WERI-Rb-1 (cell line): Measurements from ENCODE around the gene MYO1G.

Experiments
- DNase-seq: peaks from one replicate; pipeline ENCODE4 v3.0.0-alpha.2; 2020
- H3K27ac ChIP-seq: fragments of 250-450 bp; sonication (Bioruptor Pico); 2 replicates; pipeline ENCODE4 v1.5.1; 2020; ENCODE audit warnings: mild to moderate bottlenecking, moderate library complexity
- H3K27me3 ChIP-seq: fragments of 250-450 bp; sonication (Bioruptor Pico); 2 replicates; pipeline ENCODE4 v1.5.1; 2021; ENCODE audit warnings: mild to moderate bottlenecking, low read depth, moderate library complexity; ENCODE audit not compliant: insufficient read depth, severe bottlenecking
- H3K36me3 ChIP-seq: fragments of 250-450 bp; sonication (Bioruptor Pico); 2 replicates; pipeline ENCODE4 v1.5.1; 2020; ENCODE audit warnings: mild to moderate bottlenecking, moderate library complexity
- H3K4me3 ChIP-seq: 2 replicates; pipeline ENCODE4 v1.5.1; 2011; ENCODE audit warnings: low read depth, mild to moderate bottlenecking, control low read depth, low read length
- H3K9me3 ChIP-seq: fragments of 250-450 bp; sonication (Bioruptor Pico); 2 replicates; pipeline ENCODE4 v1.5.1; 2021; ENCODE audit warnings: mild to moderate bottlenecking, moderate library complexity; ENCODE audit not compliant: severe bottlenecking
- CTCF ChIP-seq: IDR thresholded peaks from 2 replicates; pipeline ENCODE4 v1.5.1; 2011; ENCODE audit warnings: low read depth, mild to moderate bottlenecking, control low read depth, inconsistent platforms, low read length

MYO1G gene

DNA sequence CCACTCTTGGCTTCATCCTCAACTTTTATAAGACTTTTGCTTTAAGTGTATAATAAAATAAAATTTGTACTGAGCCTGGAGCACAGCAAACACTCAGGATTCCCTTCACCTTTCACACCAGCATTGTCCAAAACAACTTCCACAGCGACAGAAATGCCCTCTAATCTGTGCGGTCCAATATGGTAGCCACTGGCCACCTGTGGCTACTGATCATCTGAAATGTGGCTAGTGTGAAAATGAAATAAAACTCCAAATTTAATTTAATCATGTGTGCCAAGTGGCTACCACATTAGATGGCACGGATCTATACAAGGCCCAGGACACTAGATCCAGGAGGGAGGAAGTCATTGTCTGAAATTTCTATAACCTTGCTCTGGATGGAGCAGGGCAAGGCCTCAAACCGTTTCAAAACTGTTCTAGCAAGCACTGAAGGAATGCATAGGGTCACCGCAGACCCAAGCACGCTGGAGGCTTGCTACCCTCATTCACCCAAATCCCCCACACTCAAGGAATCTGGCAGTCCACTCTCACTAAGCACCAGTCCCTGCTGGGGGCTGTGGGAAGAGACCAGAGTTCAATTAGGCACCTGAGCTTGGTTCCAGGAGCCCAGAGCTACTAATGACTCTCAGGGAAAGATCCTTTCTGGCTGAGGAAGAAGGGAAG, 6.3 kb upstream of the MYO1G start:
- Histone ChIP-seq H3K9me3 (no peaks in the 10 kb centered on the region), H3K36me3 (peaks cover 60% of the 10 kb centered on the region), H3K27ac (peak overlapping the region; percentile 88; the same call in 1 of the 2 replicates), H3K27me3 (no peaks in the 10 kb centered on the region), H3K4me3 (peak overlapping the region; percentile 77)
- TF ChIP-seq CTCF: no peak
- no peak for DNase-seq

DNA sequence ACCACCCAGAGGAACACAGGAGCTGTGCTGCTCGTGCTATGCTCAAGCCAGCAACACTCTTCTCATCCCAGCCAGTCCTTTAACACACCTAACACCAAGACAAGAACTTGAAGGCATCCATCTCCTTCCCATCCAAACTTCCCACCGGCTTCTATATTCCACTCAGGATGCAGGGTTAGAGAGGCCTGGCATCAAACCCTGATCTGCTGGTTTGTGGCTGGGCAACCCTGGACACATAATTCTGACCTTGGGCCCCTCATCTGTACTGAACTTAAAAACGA, 5.6 kb upstream of the MYO1G start:
- H3K9me3 ChIP-seq: no peaks in the 10 kb centered on the region
- no peak for TF ChIP-seq CTCF
- DNase-seq: no peak
- H3K27me3 ChIP-seq: no peaks in the 10 kb centered on the region
- no peak overlapping the region for H3K27ac ChIP-seq
- H3K36me3 ChIP-seq: peaks cover 63% of the 10 kb centered on the region
- no peak overlapping the region for H3K4me3 ChIP-seq

DNA sequence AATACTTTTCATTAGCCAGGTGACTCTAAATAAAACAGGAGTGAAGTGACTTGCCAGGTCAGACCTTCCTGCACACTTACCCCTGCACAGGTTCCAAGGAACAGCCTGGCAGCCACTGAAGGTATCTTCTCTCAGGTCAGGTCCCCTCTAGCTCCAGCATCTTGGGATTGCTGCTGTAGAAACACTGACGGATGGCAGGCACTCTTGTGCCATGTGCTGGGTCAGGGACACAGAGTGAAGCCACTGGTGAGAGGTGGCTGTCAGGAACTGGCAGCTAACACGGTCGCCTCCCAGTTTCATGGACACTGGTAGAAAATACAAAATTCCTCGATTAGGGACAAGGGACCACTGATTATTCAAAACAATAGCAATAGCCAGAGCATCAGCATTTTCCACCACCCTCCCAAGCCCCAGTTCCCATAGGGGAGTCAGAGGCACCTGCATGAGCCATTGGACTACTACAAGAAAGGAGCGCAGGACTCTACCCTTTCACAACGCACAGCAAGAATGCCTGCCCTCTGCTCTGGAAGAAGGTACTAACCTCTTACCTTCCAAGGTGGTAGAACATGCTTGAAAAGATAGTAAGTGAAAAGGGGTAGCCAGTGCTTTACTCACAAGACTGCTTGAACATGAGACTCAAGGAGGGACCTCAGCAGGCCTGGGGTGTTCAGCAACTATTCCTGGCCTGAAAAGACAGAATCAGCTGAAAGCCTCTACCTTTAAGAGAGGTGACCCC, 5.1 kb upstream of the MYO1G start:
- no peak for TF ChIP-seq CTCF
- Histone ChIP-seq H3K4me3 (no peak overlapping the region), H3K36me3 (peaks cover 63% of the 10 kb centered on the region), H3K27ac (no peak overlapping the region), H3K27me3 (no peaks in the 10 kb centered on the region), H3K9me3 (no peaks in the 10 kb centered on the region)
- DNase-seq: no peak

DNA sequence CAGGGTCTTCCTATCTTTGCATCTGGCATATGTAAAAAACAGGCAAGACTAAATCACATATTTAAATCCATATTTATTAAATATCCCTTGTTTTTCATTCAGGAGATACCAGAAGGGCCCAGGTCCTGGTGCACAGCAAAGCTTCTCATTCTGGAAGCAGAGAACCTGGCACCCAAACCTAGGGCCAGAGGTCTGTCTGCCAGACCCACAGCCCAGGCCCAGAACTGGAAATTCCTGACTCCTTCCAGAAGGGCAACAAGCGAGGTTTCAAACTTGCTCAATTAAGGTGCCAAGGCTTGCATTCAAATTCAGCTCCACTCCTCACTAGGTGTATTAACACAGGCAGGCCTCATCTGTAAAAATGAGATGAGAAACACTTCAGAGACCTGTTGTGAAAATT, 4.2 kb upstream of the MYO1G start:
- TF ChIP-seq CTCF: no peak
- Histone ChIP-seq H3K9me3 (no peaks in the 10 kb centered on the region), H3K36me3 (peaks cover 66% of the 10 kb centered on the region), H3K4me3 (no peak overlapping the region), H3K27me3 (no peaks in the 10 kb centered on the region), H3K27ac (no peak overlapping the region)
- no peak for DNase-seq

DNA sequence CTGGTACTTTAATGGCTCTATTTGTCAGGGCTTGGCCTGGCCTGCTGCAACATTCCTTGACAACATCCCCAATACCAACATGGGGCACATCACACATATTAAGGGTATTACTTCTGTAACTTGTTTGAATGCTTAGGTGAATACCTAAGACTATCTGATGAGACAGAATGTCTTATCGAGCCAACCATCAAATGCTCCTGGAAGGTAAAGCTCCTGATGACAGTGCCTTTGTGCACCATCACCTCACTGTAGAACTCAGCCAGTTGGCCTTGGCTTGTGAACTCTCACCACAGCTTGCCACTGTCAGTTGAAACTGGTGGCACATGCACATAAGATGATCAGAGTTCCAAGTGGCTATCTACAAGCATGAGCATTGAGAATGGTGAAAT, 3.7 kb upstream of the MYO1G start:
- no peaks in the 10 kb centered on the region for H3K9me3 ChIP-seq
- peaks cover 66% of the 10 kb centered on the region for H3K36me3 ChIP-seq
- TF ChIP-seq CTCF: no peak
- no peak for DNase-seq
- H3K27me3 ChIP-seq: no peaks in the 10 kb centered on the region
- H3K4me3 ChIP-seq: no peak overlapping the region
- no peak overlapping the region for H3K27ac ChIP-seq
